B cell (primary cell): ENCODE results near the gene PITHD1. TPM values are rescaled to one million over a fixed set of nuclear protein-coding genes. Genes with fewer than 3 reads are reported as not detected.

Experiments
- ATAC-seq: fragments of 200-7000 bp; cut with Tn5 transposase; one replicate; pipeline ENCODE4 v1.10.0; 2021; ENCODE audit warnings: low read depth, mild to moderate bottlenecking, moderate number of reproducible peaks, moderate library complexity
- CTCF ChIA-PET: fragments of 350-600 bp; sonication (Branson Sonifier 250); formaldehyde crosslinking; loops from one replicate; lab custom pipeline; 2021; ENCODE audit warnings: antibody characterized with exemption, inconsistent platforms; lab: Charles Lee
- POLR2A ChIA-PET: fragments of 350-600 bp; sonication (Branson Sonifier 250); formaldehyde crosslinking; loops from one replicate; lab custom pipeline; 2021; ENCODE audit warnings: antibody characterized with exemption; lab: Charles Lee
- DNase-seq: peaks from one replicate; pipeline ENCODE4 v3.0.0; 2013
- H2AFZ ChIP-seq: 2 replicates; pipeline ENCODE4 v1.6.1; 2012; ENCODE audit warnings: mild to moderate bottlenecking, low read depth, low read length; ENCODE audit not compliant: insufficient read depth, poor library complexity, severe bottlenecking
- H3K27ac ChIP-seq, 2 donors: 1 replicate in 1 of 2; 2 replicates in 1 of 2; pipeline ENCODE4 v1.5.1; 2012 to 2013; ENCODE audit warnings: low read length in 2 of 2, mild to moderate bottlenecking in 2 of 2, moderate library complexity in 1 of 2
- H3K27me3 ChIP-seq, 4 experiments: fragments of 200-600 bp in 1 of 4; sonication (generic) in 1 of 4; replicated peaks in 1 of 4; 1 replicate in 2 of 4; 2 replicates in 2 of 4; pipeline versions ENCODE4 v1.6.1 to v1.7.0; 2013 to 2016; ENCODE audit warnings: low read length in 3 of 4, mild to moderate bottlenecking in 2 of 4, mixed read lengths in 1 of 4, moderate library complexity in 1 of 4; ENCODE audit not compliant: insufficient read depth in 4 of 4, control insufficient read depth in 3 of 4; ENCODE audit errors: control extremely low read depth in 1 of 4
- H3K36me3 ChIP-seq, 2 experiments: replicated peaks in 1 of 2; 1 replicate in 1 of 2; 2 replicates in 1 of 2; pipeline versions ENCODE4 v1.6.1 to v1.7.1; 2013; ENCODE audit warnings: low read length in 1 of 2; ENCODE audit not compliant: insufficient read depth in 2 of 2, control insufficient read depth in 1 of 2; ENCODE audit errors: control extremely low read depth in 1 of 2, extremely low read depth in 1 of 2
- H3K4me1 ChIP-seq, 2 donors: fragments of 200-600 bp in 1 of 2; sonication (generic) in 1 of 2; 1 replicate in 1 of 2; 2 replicates in 1 of 2; pipeline versions ENCODE4 v1.5.1 to v1.6.1; 2013 to 2017; ENCODE audit warnings: low read length in 2 of 2; ENCODE audit not compliant: control insufficient read depth in 2 of 2, insufficient read depth in 2 of 2
- H3K4me2 ChIP-seq: replicated peaks from 2 replicates; pipeline ENCODE3; 2012; ENCODE audit warnings: mild to moderate bottlenecking, low read depth, low read length; ENCODE audit not compliant: poor library complexity, severe bottlenecking
- H3K4me3 ChIP-seq, 5 experiments: fragments of 200-600 bp in 1 of 5; sonication (generic) in 1 of 5; 1 replicate in 3 of 5; 2 replicates in 2 of 5; pipeline versions ENCODE4 v1.5.1 to v1.7.0; 2011 to 2016; ENCODE audit warnings: low read length in 4 of 5, mild to moderate bottlenecking in 4 of 5, low read depth in 2 of 5, control low read depth in 1 of 5, moderate library complexity in 1 of 5; ENCODE audit not compliant: insufficient read depth in 1 of 5; ENCODE audit errors: control extremely low read depth in 1 of 5, extremely low read depth in 1 of 5
- H3K79me2 ChIP-seq: fragments of 200-600 bp; sonication (generic); one replicate; pipeline ENCODE4 v1.6.0; 2016; ENCODE audit warnings: low read length; ENCODE audit not compliant: control insufficient read depth, insufficient read depth
- H3K9ac ChIP-seq: fragments of 200-600 bp; sonication (generic); 2 replicates; pipeline ENCODE4 v1.6.1; 2017; ENCODE audit warnings: mild to moderate bottlenecking, low read length, moderate library complexity
- H3K9me3 ChIP-seq, 3 donors: one replicate each; pipeline versions ENCODE4 v1.6.1 to v1.7.1; 2013; ENCODE audit warnings: low read length in 2 of 3; ENCODE audit not compliant: control insufficient read depth in 2 of 3, insufficient read depth in 1 of 3; ENCODE audit errors: control extremely low read depth in 1 of 3
- H4K20me1 ChIP-seq: 2 replicates; pipeline ENCODE4 v1.6.0; 2012; ENCODE audit warnings: mild to moderate bottlenecking, low read length; ENCODE audit not compliant: insufficient read depth, control insufficient read depth, poor library complexity, severe bottlenecking
- H3K27ac Mint-ChIP-seq: one replicate; pipeline ENCODE4 v1.8.0; 2021; ENCODE audit warnings: mixed read lengths
- H3K27me3 Mint-ChIP-seq: one replicate; pipeline ENCODE4 v1.8.0; 2021; ENCODE audit warnings: mixed read lengths
- H3K4me1 Mint-ChIP-seq: one replicate; pipeline ENCODE4 v1.8.0; 2021; ENCODE audit warnings: mixed read lengths
- H3K4me3 Mint-ChIP-seq: one replicate; pipeline ENCODE4 v1.8.0; 2021; ENCODE audit warnings: mixed read lengths
- H3K9me3 Mint-ChIP-seq: one replicate; pipeline ENCODE4 v1.8.0; 2022; ENCODE audit warnings: mixed read lengths; ENCODE audit not compliant: insufficient read depth
- EZH2 ChIP-seq: IDR thresholded peaks from 2 replicates; pipeline ENCODE4 v1.6.1; 2012; ENCODE audit warnings: borderline replicate concordance, low read depth, mild to moderate bottlenecking, moderate library complexity, low read length; ENCODE audit not compliant: insufficient read depth, poor library complexity, severe bottlenecking
- WGBS: methylation state at CpG from one replicate; pipeline ENCODE4 v1.1.5; 2013; ENCODE audit warnings: missing lambda C conversion rate; ENCODE audit not compliant: insufficient coverage; 5-methylcytosine and 5-hydroxymethylcytosine counted together
- intact Hi-C: fragments of 100-400 bp; cut with micrococcal nuclease; formaldehyde crosslinking; loops from one replicate; pipeline ENCODE4 v1.10.0; 2022
- polyA plus RNA-seq: library from polyadenylated mRNA; depleted of rRNA; stranded (reverse); fragments of >200 nt; gene quantifications from 2 replicates; pipeline ENCODE4 v1.2.3, GENCODE V29; 2012
- total RNA-seq, 2 donors: library from RNA; stranded (reverse); fragments of 120-200 nt in 1 of 2; gene quantifications; 1 replicate in 1 of 2; 2 replicates in 1 of 2; pipeline versions ENCODE4 v1.2.3 to v1.2.4, GENCODE V29; 2013 to 2022
- TF ChIP-seq, protein P1 (sequence below): fragments of 200-600 bp; IDR thresholded peaks from one replicate; pipeline ENCODE4 v1.8.0; 2022; ENCODE audit warnings: antibody characterized with exemption, mild to moderate bottlenecking

Gene PITHD1
- total and polyA plus RNA-seq, 2 donors (not counting 1 experiment from before 2014, with no cell fraction given) = 32.4 to 62.2 TPM

DNA sequence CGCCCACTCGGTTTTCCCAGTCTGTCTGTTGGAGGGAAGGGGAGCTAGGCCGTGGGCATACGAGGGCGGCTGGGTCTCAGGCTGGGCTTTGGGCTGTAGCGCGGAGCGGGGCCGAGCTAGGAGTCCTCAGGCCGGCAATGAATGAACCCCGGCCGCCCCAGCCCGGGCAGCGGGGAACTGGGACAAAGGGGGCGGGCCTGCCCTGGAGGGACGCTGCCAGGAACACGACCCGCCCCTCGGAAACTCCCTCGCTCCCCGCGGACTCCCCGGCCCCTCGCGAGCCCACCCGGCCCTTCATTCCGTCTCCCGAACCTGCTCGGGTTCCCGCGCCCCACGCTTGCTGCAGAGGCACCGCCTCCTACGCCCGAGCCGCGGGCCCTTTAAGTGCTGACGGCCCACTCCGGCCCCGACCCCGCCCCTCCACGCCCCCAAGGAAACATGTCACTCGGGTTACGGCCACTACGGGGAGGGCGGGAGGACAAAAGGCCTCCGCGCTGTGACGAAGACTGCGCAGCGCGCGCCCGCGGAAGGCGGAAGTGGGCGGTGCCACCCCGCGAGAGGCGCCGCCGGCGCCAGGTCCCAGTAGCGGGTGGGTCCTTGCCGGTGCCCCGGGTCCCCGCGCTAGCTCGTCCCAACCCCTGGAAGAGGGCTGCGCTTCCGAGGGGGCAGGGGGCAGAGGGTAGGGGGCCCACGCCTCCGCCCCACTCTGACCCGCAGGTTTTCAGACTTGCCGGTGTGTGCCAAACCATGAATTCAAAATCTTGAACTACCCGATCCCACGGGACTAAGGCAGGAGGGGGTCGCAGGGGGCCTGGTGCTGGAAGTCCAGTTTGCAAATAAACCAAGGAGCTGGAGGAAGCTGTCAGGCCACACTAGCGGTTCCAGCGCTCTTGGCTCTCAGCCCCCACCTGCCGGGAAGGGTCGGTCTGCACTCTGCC lies 22.5 kb downstream of the PITHD1 start, which contains the start of gene GALE:
TSS of gene GALE (minus strand) at position 355 of the 938 bp plus-strand sequence. CDS start 1,747 bp downstream, outside the sequence.
- Histone ChIP-seq H3K9me3 (peaks cover 0 to 3% (median 0%) of the 10 kb centered on the region in 3 donors), H3K4me3 (peak within 1 kb of the TSS; percentile 39 to 99 (median 80)), H3K4me1 (peaks cover 15 to 20% of the 10 kb centered on the region in 2 donors), H3K27me3 (no peaks in the 10 kb centered on the region), H3K79me2 (peaks cover 4% of the 10 kb centered on the region), H3K4me2 (peak within 1 kb of the TSS; percentile 97), H3K36me3 (peaks cover 2 to 9% of the 10 kb centered on the region in 2 experiments), H2AFZ (peak within 1 kb of the TSS; percentile 94), H4K20me1 (no peaks in the 10 kb centered on the region), H3K9ac (peak within 1 kb of the TSS; percentile 95), H3K27ac (peak within 1 kb of the TSS; percentile 79 to 93)
- ATAC-seq (peak; percentile 94), DNase-seq (peak; percentile 98)
- Mint-ChIP-seq H3K27ac (peak within 1 kb of the TSS; percentile 87), H3K4me1 (peaks cover 18% of the 10 kb centered on the region), H3K27me3 (no peaks in the 10 kb centered on the region), H3K4me3 (peak within 1 kb of the TSS; percentile 95), H3K9me3 (no peaks in the 10 kb centered on the region)
- ChIA-PET POLR2A (interaction anchor here (0.6 to 1.9 kb wide), 7 partner anchors 9 to 701 kb away, joined by 3 to 7 read pairs (median 4); partner anchors contain the start of genes HMGCL, LYPLA2 and PITHD1), CTCF (interaction anchor here (1.3 to 2.7 kb wide), 4 partner anchors 10 to 25 kb away, joined by 3 to 33 read pairs (median 4); partner anchors contain the start of genes HMGCL and PITHD1)
- TF ChIP-seq EZH2 = no peak
- TF ChIP-seq, protein P1, sequence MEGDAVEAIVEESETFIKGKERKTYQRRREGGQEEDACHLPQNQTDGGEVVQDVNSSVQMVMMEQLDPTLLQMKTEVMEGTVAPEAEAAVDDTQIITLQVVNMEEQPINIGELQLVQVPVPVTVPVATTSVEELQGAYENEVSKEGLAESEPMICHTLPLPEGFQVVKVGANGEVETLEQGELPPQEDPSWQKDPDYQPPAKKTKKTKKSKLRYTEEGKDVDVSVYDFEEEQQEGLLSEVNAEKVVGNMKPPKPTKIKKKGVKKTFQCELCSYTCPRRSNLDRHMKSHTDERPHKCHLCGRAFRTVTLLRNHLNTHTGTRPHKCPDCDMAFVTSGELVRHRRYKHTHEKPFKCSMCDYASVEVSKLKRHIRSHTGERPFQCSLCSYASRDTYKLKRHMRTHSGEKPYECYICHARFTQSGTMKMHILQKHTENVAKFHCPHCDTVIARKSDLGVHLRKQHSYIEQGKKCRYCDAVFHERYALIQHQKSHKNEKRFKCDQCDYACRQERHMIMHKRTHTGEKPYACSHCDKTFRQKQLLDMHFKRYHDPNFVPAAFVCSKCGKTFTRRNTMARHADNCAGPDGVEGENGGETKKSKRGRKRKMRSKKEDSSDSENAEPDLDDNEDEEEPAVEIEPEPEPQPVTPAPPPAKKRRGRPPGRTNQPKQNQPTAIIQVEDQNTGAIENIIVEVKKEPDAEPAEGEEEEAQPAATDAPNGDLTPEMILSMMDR = no peak
- intact Hi-C loops = loop anchor here (1.0 to 2.0 kb wide), 10 partner anchors 9 to 432 kb away; partner anchors contain the start of genes ASAP3, ELOA, HMGCL and LYPLA2
- WGBS = under 1% methylated on average over 82 of the region's 82 CpGs
